Islet precursor cell (in vitro differentiated cells): Measurements from ENCODE around the gene TTC36.
A peak's percentile ranks its signal among the peaks of the same experiment; 100 is the strongest.
"Not testable (repeated sequence)": the region's sequence is repeated elsewhere in the genome, so short reads cannot be mapped to it uniquely, and the experiment has no call there.

ENCODE experiments used
- DNase-seq: peaks from one replicate; pipeline ENCODE4 v3.0.0-alpha.2; 2018

The TTC36 gene

DNA sequence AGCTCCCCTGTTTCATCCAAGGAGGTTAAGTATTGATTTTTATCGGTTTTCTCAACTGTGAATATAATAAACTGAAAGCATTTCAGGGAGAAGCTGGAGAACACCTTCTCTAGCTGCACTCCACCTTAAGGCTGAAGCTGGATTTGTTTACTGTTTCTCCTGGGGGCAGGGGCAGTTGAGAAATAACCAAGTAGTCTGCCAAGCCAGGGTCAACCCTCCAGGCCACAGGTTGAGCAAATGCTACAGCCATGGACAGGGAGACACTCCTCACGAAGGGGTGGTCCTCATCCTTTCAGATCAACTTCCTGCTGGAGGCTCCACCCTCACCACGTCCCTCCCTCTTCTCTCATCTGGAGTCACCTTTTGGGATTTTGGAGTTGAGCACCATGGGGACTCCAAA is at the start of gene TTC36:
TSS of gene TTC36 (plus strand) at position 366 of the 400 bp plus-strand sequence. CDS start at position 387, 21 bp downstream.
- no peak for DNase-seq

- not testable (repeated sequence) for DNase-seq
These were observed 46.0 kb upstream of the TTC36 start for GRCh38 chr11:118481238-118481637.

GRCh38 chr11:118484405-118484804 is 42.9 kb upstream of the TTC36 start:
- no peak for DNase-seq

DNA sequence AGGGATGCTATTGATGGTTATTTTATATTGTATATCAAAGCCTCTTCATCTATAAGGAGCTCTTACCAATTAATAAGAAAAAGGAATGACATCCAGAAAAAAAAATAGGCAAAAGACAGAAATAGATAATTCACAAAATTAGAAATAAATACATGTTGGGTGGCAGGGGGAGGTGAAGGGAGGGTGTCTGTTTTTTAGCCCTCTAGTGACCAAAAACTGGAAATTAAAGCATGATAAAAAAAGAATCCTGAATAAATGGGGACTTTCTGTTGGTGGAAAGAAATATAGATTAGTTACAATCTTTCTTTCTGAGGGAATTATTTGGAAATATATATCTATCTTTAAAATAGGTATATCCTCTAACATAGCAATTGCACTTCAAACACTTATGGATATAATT is 42.0 kb upstream of the TTC36 start:
- no peak for DNase-seq

DNA sequence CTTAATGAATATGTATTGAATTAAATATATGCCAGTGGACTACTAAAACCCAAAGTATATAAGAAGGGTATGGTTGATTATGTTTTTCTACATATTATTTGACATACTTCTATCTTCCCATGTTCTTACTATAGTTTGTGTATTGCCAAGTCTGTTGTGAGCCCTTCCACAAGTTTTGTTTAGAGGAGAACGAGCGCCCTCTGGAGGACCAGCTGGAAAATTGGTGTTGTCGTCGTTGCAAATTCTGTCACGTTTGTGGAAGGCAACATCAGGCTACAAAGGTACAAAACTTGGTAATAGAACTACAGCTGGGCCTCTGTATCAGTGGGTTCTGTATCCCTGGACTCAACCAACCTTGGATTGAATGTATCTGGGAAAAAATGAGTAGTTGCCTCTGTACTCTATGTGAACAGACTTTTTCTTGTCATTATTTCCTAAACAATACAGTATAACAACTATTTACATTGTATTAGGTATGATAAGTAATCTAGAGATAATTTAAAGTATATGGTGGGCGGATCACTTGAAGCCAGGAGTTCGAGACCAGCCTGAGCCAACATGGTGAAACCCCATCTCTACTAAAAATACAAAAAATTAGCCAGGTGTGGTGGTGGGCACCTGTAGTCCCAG is 38.7 kb upstream of the TTC36 start:
- DNase-seq: peak; percentile 77

- DNase-seq: no peak
These were observed 36.2 kb upstream of the TTC36 start for GRCh38 chr11:118491041-118491440.

DNA sequence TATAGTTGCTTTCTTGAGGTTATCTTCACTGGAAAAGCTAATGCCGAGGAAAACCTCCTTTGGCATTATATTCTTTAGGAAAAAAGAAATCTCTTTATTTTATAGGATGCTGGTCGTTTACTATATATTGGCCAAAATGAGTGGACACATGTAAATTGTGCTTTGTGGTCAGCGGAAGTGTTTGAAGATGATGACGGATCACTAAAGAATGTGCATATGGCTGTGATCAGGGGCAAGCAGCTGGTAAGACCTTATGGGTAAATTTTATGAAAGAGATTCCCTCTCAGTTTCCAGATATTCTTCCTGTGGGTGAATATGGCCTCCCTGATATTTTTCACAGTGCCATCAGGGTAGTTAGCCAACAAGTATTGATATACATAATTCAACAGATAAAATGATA is 29.4 kb upstream of the TTC36 start:
- no peak for DNase-seq

DNA sequence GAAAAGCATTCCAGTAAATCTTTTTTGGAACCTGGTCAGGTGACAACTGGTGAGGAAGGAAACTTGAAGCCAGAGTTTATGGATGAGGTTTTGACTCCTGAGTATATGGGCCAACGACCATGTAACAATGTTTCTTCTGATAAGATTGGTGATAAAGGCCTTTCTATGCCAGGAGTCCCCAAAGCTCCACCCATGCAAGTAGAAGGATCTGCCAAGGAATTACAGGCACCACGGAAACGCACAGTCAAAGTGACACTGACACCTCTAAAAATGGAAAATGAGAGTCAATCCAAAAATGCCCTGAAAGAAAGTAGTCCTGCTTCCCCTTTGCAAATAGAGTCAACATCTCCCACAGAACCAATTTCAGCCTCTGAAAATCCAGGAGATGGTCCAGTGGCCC is 24.1 kb upstream of the TTC36 start:
- DNase-seq: no peak

DNA sequence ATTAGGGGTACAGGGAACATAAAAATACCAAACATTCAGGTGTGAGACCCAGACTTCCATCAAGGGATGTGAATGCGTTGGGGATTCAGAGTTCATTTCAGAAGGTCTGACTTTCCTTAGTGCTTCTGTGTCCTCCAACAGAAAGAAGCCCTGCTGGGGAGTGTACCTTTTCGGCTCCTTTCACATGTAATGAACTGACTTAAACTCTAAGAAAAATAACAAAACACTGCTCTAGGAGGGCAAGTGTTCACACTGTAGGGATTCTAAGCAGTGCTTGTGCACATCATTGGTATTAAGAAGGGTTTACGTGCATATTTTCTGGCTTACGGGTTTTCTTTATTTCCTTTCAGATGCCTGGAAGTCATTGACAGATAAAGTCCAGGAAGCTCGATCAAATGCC is 15.7 kb upstream of the TTC36 start:
- no peak for DNase-seq

- no peak for DNase-seq
These were observed 13.2 kb upstream of the TTC36 start for GRCh38 chr11:118514103-118514502.

GRCh38 chr11:118519549-118519948 is 7.7 kb upstream of the TTC36 start:
- no peak for DNase-seq

DNA sequence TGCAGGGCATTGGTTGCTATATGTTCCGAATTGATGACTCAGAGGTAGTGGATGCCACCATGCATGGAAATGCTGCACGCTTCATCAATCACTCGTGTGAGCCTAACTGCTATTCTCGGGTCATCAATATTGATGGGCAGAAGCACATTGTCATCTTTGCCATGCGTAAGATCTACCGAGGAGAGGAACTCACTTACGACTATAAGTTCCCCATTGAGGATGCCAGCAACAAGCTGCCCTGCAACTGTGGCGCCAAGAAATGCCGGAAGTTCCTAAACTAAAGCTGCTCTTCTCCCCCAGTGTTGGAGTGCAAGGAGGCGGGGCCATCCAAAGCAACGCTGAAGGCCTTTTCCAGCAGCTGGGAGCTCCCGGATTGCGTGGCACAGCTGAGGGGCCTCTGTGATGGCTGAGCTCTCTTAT is 5.4 kb upstream of the TTC36 start:
- no peak for DNase-seq

- peak; percentile 75 for DNase-seq
These were observed 4.7 kb upstream of the TTC36 start for GRCh38 chr11:118522571-118523072.

DNA sequence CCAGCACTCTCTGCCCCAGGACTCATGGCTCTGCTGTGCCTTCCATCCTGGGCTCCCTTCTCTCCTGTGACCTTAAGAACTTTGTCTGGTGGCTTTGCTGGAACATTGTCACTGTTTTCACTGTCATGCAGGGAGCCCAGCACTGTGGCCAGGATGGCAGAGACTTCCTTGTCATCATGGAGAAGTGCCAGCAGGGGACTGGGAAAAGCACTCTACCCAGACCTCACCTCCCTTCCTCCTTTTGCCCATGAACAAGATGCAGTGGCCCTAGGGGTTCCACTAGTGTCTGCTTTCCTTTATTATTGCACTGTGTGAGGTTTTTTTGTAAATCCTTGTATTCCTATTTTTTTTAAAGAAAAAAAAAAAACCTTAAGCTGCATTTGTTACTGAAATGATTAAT is 2.9 kb upstream of the TTC36 start:
- DNase-seq: no peak

- DNase-seq: no peak
These were observed 2.4 kb upstream of the TTC36 start for GRCh38 chr11:118524757-118525470.

- no peak for DNase-seq
These were observed 586 bp upstream of the TTC36 start for GRCh38 chr11:118526688-118527087.

DNA sequence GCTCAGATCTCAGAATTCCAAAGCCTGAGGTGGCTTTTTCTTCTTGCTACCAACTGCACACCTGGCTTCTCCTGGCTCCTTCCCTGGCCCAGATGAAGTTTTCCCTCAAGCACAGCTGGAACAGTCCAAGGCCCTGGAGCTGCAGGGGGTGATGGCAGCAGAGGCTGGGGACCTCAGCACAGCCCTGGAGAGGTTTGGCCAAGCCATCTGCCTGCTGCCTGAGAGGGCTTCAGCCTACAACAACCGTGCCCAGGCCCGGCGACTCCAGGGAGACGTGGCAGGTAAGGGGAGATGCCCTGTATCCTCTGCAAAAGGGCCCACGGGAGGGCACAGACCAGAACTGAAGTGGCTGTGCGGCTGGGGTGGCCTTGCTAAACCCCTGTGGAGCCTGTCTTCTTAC is 1.2 kb downstream of the TTC36 start:
- no peak for DNase-seq

GRCh38 chr11:118529584-118530175 is 2.4 kb downstream of the TTC36 start:
- DNase-seq: no peak

- DNase-seq: no peak
These were observed 3.0 kb downstream of the TTC36 start for GRCh38 chr11:118530180-118530682.

DNA sequence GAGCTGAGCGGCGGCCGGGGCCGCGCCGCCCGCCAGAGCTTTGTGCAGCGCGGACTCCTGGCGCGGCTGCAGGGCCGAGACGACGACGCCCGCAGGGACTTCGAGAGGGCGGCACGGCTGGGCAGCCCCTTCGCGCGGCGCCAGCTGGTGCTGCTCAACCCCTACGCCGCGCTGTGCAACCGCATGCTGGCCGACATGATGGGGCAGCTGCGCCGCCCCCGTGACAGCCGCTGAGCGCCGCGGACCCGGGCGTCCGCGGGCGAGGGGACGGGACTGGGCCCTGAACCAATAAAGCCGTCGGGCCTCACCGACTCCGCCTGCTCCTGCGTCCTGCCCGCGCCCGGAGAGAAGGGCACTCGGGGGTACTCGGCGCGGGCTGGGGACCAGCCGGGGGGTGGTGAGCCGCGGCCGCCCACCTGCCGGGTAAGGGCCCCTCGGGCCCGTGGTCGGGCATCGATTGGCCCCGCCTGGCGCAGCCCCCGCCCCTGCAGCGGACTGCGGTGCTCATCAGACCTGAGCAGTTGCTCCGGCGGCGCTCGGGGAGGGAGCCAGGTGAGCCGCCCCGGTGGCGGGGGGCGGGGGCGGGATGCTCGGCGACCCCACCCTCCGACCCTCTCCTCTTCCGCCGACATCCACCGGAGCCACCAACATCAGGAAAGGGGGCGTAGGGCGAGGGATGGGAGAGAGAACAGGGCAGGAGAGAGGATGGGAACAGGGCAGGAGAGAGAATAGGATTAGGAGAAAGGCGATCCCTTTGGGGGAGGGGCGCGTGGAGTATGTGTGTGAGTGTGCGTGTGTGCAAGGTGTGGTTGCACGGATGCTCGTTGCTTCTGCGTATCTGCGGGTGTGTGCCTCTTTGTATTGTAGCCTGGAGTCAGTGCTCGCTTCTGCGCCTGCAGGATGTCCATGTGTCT is 3.7 kb downstream of the TTC36 start, which contains the start of gene TMEM25:
TSS of gene TMEM25 (plus strand) at position 510 of the 914 bp plus-strand sequence. CDS start 610 bp downstream, outside the sequence.
- DNase-seq: peak; percentile 87

DNA sequence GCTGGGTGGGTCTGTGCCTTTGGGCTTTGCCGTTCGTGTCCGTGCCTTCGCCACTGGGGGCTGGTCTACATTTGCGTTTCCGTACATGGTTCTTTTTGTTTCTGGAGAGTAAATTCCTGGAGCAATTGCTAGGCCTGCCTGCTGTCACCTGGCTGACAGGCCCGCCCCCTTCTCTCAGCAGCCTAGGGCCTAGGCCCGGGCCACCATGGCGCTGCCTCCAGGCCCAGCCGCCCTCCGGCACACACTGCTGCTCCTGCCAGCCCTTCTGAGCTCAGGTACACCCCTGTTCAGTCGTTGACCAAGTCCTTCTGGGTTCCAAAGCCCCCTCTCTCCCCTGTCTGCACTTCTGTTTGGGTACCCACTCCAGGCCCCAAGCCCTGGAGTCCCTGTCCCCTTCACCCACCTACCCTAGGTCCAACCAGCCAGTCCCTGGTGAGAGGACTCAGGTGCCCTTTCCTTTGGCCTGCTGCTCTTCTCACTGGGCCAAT is 4.4 kb downstream of the TTC36 start:
- no peak for DNase-seq

DNA sequence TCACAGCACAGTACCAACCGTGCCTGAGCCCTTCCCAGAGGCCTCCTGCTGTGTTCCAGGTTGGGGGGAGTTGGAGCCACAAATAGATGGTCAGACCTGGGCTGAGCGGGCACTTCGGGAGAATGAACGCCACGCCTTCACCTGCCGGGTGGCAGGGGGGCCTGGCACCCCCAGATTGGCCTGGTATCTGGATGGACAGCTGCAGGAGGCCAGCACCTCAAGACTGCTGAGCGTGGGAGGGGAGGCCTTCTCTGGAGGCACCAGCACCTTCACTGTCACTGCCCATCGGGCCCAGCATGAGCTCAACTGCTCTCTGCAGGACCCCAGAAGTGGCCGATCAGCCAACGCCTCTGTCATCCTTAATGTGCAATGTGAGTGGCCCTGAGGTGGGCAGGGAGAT is 4.8 kb downstream of the TTC36 start:
- no peak for DNase-seq
